ENCODE measurements around the gene SOX12. TPM values are rescaled to one million over a fixed set of nuclear protein-coding genes. Genes with fewer than 3 reads are reported as not detected.
A peak's percentile ranks its signal among the peaks of the same experiment; 100 is the strongest.
"Not testable (repeated sequence)": the region's sequence is repeated elsewhere in the genome, so short reads cannot be mapped to it uniquely, and the experiment has no call there.

SOX12 gene
- total RNA-seq, 4 donors from 2014 or later, result 2.4 to 21.9 (median 7.4) TPM

GRCh38 chr20:373171-373890 is 48.0 kb downstream of the SOX12 start:
- no peaks in the 10 kb centered on the region for H3K9me3 ChIP-seq
- H3K27ac ChIP-seq, result no peak overlapping the region
- no peaks in the 10 kb centered on the region for H3K36me3 ChIP-seq
- peak in 1 of 2 donors; percentile 29 for DNase-seq
- H3K27me3 ChIP-seq, result no peaks in the 10 kb centered on the region
- no peaks in the 10 kb centered on the region for H3K4me1 ChIP-seq
- intact Hi-C loops (cut with DNase I; ENCODE audit: low total_unique reads), result no loop called here
- no peak overlapping the region for H3K4me3 ChIP-seq
- TF ChIP-seq CTCF (IDR thresholded peaks at IDR 0.05) (no peak), POLR2A (IDR thresholded peaks at IDR 0.05) (no peak)

GRCh38 chr20:375265-375889 is 50.0 kb downstream of the SOX12 start:
- TF ChIP-seq POLR2A (IDR thresholded peaks at IDR 0.05), result no peak
- TF ChIP-seq CTCF (IDR thresholded peaks at IDR 0.05), result no peak
- intact Hi-C loops (cut with DNase I; ENCODE audit: low total_unique reads), result no loop called here
- no peak overlapping the region for H3K27ac ChIP-seq
- no peak for DNase-seq
- H3K4me3 ChIP-seq, result no peak overlapping the region
- no peaks in the 10 kb centered on the region for H3K27me3 ChIP-seq
- H3K4me1 ChIP-seq, result no peaks in the 10 kb centered on the region
- H3K9me3 ChIP-seq, result no peaks in the 10 kb centered on the region
- H3K36me3 ChIP-seq, result no peaks in the 10 kb centered on the region

- H3K4me3 ChIP-seq, result no peak overlapping the region
- no peaks in the 10 kb centered on the region for H3K4me1 ChIP-seq
- intact Hi-C loops (cut with DNase I; ENCODE audit: low total_unique reads), result no loop called here
- TF ChIP-seq CTCF (IDR thresholded peaks at IDR 0.05), result no peak
- no peak for TF ChIP-seq POLR2A (IDR thresholded peaks at IDR 0.05)
- H3K9me3 ChIP-seq, result no peaks in the 10 kb centered on the region
- H3K27ac ChIP-seq, result no peak overlapping the region
- no peaks in the 10 kb centered on the region for H3K27me3 ChIP-seq
- H3K36me3 ChIP-seq, result no peaks in the 10 kb centered on the region
- no peak for DNase-seq
These were observed 50.7 kb downstream of the SOX12 start for GRCh38 chr20:376089-376488.

GRCh38 chr20:376750-377149 is 51.4 kb downstream of the SOX12 start:
- H3K36me3 ChIP-seq, result no peaks in the 10 kb centered on the region
- TF ChIP-seq CTCF (IDR thresholded peaks at IDR 0.05), result no peak
- TF ChIP-seq POLR2A (IDR thresholded peaks at IDR 0.05), result no peak
- no peaks in the 10 kb centered on the region for H3K9me3 ChIP-seq
- no peaks in the 10 kb centered on the region for H3K4me1 ChIP-seq
- no peak for DNase-seq
- no peaks in the 10 kb centered on the region for H3K27me3 ChIP-seq
- no peak overlapping the region for H3K27ac ChIP-seq
- H3K4me3 ChIP-seq, result no peak overlapping the region
- intact Hi-C loops (cut with DNase I; ENCODE audit: low total_unique reads), result no loop called here

GRCh38 chr20:377578-377977 is 52.2 kb downstream of the SOX12 start:
- intact Hi-C loops (cut with DNase I; ENCODE audit: low total_unique reads); H3K27ac ChIP-seq; DNase-seq: not testable (repeated sequence)

More at GRCh38 chr20:377578-377977, 52.2 kb downstream of the SOX12 start:
- H3K4me3 ChIP-seq, H3K36me3 ChIP-seq, H3K9me3 ChIP-seq, H3K4me1 ChIP-seq, H3K27me3 ChIP-seq: not testable (repeated sequence)

Measured in uterus (tissue), 4 donors.